ENCODE data around the gene RBM44.
"Not testable (repeated sequence)": the region's sequence is repeated elsewhere in the genome, so short reads cannot be mapped to it uniquely, and the experiment has no call there.

Gene RBM44, protein sequence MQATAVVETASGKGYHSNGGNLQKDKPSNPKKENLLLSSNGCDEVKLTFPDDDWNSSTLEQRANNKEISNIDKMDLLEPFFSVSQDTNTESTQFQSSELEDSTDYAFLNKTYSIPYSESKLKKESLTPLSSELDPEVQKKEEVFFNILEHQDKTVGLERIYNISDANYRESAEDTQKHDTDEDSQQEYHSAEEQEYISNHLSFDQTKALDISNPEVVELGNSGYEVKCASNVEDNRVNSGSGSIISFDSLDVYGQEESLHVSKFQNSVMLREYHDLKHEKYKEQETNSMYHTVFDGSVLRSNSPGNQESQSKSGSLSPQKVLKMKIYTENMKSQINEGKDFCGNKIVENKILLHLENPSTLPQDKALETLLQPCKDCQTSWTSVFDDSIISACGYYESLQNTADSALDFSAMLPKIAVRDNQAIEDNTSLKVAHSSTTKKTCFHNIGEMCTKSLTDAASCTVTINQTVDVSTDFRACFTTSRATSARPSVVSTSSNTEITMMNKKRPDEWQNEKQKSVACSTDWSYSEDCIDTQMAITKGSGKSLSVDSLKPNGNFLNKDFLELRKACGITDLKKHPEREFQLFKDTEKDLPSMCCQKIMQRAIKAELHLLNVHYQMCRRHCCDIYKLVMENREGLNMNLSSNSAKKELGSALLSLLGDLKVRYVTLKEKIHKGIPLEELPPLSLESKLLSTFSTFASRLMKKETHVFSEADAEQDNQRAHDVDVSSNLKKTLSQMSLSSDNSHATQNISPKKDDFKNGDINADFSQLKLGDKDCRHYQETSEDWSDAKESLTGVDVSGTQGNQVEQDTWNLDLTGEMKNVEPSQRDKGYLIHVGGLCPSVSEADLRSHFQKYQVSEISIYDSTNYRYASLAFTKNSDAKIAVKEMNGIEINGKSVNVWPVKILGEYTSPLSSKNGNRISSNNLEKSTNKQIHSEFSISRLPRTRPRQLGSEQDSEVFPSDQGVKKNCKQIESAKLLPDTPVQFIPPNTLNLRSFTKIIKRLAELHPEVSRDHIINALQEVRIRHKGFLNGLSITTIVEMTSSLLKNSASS

DNA sequence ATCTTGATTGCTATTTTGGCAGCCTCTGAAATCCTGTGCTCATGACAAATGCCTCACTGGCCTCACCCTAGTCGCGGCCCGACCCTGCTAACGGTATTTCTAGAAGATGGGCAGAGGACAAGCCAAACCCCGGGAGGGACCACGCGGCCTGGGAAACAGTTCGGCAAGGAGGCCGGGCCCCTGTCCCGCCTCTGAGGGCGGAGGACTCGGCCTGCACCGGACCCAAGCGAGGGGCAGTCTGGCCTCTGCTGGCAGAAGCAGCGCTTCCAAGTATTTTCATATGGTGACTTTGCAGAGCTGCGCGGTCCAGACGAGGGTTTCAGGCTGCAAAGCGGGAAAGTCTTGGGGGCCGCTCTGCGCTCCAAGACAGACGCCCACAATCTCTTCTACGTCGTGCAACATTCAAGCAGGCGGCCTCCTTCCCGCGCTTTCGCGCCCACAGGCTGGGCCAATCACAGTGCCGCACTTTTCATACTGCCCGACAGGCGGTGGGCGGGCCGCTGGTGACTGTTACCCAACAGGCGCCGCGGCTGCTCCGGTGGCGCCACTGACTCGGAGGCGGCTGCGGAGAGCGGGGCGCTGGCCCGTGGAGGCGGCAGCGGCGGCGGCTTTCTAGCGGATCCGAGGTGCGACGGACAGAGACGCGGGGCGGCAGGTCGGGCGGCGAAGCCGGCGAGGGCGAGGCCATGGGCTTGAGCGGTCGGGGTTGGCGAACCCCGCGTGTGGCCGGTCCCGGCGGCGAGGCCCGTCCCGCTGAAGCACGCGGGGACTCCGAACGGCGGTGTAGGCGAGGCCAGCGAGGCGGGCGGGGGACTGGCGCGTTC lies at the start of gene RBM44:
Gene RBM44 (plus strand): TSS at position 544 of the 824 bp plus-strand sequence. CDS start 14,831 bp downstream, outside the sequence.
- no peak for DNase-seq

DNA sequence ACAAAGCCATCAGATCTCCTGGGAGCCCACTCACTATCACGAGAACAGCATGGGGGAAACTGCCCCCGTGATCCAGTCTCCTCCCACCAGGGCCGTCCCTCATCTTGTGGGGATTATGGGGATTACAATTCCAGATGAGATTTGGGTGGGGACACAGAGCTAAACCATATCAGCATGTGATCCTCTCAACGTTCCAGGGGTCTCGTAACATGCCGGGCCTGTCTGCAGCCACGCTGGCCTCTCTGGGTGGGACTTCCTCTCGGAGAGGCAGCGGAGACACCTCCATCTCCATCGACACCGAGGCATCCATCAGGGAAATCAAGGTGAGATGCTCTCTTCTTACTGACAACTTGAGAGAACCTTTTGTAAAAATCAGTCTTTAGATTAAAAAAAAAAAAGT lies 49.6 kb upstream of the RBM44 start:
- DNase-seq: no peak

DNA sequence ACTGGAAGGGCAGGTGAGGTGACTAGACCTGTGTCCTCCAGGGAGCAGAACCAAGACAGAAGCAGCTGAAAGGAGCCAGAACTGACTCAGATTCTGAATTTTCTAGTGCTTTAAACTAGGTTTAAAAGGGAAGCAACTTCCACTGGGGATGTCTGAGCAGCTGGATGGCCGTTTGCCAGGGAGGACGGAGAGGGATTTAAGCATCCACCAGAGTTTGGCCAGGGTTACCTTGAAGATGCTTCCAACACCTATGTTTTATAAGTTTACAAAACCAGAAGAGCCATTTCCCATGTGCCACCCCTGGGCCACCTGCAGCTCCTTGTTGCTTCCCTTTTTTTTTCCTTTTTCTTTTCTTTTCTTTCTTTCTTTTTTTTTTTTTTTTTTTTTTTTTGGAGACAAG lies 48.6 kb upstream of the RBM44 start:
- no peak for DNase-seq

DNA sequence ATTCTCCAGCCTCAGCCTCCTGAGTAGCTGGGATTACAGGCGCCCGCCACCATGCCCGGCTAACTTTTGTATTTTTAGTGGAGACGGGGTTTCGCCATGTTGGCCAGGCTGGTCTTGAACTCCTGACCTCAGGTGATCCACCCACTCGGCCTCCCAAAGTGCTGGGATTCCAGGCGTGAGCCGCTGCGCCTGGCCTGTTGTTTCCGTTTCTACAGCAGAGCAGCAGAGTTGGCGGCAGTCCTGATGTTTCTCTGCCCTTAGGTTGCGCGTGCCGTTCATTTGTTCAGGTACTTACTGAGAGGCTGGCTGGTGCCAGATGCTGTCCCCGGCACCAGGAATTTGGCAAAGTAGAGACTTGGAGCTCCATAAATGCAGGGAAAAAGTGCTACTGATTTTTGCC lies 48.1 kb upstream of the RBM44 start:
- DNase-seq: not testable (repeated sequence)

DNA sequence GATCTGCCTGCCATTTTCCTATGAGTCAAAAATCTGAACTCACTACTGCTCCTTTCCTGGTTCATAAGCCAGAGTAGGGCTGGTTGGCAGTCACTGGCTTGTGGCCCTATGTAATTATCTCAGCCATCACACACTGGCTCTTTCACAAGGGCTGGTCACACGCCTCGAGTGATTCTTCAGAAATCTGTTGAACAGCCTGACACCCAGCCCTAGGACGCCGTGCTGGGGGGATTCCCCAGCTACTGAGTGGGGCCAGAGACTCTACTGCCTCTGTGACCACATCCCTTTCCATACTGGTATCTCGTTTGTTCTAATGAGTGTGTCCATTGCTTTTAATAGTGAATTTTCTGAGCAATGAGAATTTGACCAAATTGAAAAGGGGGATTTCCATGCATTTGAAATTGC lies 45.8 kb upstream of the RBM44 start:
- DNase-seq: no peak

DNA sequence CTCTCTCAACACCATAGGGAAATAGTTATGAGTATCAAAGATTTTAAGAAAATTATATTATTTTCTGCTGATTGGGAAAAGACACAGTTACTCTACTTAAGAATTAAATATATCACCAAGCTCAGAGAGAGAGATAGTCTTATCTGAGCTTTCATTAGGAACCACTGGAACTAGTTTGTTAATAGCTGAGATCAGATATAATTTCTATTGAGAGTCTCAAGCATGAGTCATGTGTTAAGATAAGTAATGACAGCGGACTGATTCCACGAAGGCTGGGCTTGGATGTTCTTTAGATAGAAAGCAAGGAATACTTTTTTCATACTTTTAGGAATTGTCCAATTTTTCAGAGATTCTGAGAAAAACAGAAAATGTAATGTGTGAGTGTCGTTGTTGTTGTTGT lies 44.4 kb upstream of the RBM44 start:
- no peak for DNase-seq

DNA sequence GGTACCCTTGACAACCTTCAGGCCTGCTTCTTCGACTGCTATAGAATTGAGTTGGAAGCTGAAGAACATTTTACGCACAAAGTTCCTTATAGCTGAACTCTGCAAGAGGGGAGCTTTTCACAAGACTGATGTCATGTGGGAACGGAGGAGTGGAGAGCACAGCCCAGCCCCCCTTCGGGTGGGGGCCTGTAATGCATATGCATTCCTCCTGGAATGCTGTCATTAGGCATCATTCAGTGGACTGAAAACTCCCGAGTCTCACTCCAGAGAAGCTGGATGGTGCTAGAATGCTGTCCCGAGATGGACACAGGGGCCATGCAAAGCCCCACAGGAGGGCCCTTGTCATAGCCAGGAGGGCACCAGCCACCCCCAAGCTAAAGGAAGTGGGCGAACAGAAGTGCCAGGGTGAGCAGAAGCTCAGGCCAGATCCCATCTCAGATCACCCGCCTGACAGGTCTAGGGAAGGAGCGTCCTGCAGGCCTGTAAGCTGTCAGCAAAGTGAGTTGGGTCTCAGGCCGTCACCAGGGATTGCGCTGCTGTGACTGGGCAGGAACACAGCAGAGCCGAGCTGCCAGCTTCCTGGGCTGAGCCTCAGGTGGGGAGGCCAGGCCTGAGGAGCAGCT lies 43.8 kb upstream of the RBM44 start:
- DNase-seq: no peak

DNA sequence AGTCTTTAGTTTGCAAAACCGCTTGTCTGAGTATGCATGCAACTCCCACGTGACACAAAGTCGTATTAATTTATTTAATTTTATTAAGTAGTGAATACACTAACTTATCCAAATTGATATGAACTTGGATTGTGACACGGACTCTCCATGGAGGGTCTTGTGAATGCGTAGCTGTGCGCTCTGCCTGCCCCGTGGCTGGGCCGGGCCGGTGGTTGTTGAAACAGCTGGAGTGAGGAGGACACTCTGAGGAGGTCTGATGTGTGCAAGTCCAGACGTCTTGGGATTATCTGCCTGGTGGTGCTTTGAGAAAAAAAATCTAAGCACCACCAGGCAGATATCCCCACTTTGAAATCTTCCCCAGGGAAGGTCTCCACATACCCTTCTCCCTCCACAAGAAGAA lies 41.0 kb upstream of the RBM44 start:
- no peak for DNase-seq

DNA sequence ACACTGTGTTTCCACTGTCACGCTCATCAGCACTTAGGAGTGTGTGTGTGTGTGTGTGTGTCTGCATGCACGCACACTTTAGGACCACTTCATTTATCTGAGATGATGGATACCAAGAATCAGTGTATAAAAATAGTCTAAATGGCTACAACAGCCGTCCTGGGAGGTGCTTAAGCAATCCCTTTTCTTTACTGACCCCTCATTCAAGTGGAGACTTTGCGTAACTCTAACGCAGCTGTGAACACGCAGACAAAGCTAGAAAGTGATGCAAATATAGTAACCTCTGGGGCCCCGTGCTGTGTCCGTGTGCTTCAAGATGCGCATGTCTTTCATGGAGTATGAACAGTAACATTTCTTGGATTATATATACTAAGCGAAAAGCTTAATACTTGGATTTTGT lies 40.4 kb upstream of the RBM44 start:
- no peak for DNase-seq

DNA sequence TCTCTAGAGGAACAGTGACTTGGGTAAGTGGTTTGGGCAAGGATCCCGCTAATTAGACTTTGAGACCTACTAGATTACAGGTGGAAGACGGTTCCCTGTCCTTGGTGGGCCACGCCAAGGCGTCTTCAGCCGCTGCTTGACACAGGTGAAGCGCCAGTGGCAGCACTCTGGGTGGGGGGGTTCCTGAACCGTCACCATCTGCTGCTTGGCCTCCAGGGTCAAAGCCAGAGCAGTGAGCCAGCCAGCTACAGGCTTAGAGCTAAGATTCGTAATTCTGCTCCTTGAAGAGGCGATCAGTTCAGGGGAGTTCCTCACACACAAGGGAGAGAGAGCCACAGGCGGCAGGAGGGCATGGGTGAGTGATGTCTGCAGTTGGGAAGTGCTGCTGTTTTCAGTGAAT lies 39.4 kb upstream of the RBM44 start:
- DNase-seq: no peak

DNA sequence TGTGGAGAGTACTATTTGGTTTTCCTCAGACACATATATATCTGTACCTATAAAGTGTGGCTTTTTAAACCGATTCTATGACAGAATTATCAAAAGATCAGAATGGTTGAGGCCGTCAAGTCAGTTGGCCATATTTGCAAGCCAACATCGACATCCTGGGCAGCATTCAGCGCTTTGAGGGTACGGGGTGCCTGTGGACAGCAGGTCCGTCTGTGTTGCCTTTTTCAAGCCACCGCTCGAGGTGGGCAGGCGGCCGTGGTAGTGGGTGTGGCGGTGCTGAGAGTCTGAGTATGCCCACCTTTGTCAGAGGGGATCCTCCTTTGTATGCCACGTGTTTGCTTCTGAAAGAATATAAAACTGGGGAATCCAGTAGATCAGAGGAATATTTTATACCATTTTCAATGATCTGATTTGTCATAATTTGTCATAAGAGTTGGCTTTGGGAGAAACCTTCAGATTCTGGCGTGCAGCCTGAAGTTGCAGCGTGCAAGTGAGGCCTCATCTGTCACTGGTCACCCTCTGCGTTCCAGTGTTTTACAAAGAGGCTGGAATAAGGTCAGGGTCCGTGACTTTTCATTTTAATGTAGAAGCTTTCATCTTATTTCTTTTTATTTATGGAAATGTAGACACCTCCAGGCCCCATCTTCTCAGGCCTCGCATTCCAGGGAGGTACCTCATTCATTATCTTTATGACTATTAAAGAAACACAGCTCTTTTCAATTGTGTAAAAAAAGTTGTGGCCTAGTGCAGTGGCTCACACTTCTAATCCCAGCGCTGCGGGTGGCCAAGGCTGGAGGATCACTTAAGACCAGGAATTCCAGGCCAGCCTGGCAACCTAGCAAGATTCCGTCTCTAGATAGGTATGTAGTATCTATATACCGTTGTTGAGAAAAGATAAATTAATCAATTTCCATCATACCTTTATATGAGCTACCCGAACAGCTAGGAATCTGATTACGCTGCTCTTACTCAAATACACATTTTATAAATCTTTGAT lies 37.8 kb upstream of the RBM44 start:
- no peak for DNase-seq

DNA sequence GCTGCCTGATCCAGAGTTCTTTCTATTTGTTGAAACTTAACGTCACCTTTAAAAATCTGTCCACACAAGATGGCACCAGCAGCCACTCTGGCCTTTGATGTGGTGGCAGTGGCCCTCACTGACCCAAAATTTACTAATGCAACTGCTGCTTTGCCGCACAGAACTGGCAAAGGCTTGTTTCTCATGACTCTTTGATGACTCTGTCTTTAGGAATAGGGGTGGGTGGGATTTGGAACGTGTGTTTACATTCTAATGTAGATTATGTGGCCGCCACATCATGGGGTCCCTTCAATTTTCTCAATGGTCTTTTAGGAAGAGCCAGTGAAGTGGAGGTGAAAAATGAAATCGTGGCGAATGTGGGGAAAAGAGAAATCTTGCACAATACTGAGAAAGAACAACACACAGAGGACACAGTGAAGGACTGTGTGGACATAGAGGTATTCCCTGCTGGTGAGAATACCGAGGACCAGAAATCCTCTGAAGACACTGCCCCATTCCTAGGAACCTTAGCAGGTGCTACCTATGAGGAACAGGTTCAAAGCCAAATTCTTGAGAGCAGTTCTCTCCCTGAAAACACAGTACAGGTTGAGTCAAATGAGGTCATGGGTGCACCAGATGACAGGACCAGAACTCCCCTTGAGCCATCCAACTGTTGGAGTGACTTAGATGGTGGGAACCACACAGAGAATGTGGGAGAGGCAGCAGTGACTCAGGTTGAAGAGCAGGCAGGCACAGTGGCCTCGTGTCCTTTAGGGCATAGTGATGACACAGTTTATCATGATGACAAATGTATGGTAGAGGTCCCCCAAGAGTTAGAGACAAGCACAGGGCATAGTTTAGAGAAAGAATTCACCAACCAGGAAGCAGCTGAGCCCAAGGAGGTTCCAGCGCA lies 36.0 kb upstream of the RBM44 start:
- DNase-seq: not testable (repeated sequence)

DNA sequence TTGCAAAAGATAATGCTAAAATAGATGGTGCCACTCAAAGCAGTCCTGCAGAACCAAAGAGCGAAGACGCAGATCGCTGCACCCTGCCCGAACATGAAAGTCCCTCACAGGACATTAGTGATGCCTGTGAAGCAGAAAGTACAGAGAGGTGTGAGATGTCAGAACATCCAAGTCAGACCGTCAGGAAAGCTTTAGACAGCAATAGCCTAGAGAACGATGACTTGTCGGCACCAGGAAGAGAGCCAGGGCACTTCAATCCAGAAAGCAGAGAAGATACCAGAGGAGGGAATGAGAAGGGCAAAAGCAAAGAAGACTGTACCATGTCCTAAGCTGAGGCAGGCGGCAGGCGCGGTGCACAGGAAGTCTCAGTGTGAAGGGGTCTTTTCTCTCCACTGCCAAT lies 34.8 kb upstream of the RBM44 start:
- DNase-seq: no peak

DNA sequence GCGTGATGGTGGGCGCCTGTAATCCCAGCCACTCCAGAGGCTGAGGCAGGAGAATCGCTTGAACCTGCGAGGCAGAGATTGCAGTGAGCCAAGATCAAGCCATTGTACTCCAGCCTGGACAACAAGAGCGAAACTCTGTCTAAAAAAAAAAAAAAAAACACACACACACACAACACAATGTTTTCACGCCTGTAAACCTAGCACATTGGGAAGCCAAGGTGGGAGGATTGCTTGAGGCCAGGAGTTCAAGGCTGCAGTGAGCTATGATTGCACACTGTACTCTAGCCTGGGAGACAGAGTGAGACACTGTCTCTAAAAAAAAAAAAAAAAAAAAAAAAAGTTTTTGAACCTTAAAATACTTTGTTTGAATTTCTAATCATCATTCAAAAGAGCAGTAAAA lies 33.5 kb upstream of the RBM44 start:
- DNase-seq: not testable (repeated sequence)

DNA sequence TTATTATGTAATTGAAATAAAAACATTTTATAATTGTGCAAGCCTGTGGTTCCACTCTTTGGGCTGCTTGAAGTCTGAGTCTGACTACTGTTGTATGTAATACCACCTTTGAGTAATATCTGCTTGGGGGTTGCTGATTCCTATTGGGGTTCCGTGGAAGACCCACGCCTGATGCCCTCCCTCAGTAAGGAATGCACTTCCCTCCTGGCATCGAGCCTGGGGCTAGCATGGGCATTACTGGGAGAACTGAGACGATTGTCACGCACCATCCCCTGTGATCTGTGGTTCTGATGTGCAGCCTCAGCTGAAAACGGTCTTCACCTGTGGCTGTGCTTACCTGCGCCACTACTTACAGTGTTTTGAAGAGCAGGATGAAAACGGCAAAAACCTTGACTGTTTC lies 32.7 kb upstream of the RBM44 start:
- no peak for DNase-seq

DNA sequence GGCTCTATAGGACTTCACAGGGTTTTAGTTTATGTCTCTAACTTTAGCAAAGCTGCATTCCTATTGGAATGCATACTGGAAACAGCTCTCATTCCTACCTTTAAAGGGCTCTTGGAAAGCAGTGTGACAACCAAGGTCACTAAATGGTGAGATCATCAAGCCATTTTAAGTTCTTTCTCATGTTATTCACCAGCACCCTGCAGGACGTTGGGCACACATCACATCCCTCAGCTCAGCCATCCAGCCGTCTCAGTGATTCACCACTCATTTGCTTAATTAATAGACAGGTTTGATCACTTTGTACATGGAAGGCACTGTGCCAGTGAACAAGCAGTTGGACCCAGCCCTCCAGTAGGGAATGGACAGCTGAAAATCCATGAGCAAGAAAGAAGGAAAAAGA lies 32.2 kb upstream of the RBM44 start:
- no peak for DNase-seq

DNA sequence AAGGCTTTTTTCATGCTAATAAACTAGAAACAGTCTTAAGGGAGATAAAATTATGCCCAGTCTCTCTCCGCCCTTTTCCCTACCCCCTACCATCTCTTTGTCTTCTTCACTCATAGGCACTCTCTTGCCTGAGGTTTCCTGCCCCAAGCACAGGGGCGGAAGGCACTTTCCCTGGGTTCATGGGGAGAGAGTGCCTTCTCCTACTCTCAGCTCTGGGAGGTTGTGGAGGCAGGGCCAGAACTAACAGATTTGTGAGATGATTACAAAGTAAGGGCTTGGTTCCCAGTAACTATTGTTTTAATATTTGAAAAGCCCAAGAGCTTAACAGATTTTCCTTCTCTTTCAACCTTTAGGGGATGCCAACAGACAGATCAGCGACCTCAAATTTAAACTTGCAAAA lies 26.1 kb upstream of the RBM44 start:
- DNase-seq: no peak

DNA sequence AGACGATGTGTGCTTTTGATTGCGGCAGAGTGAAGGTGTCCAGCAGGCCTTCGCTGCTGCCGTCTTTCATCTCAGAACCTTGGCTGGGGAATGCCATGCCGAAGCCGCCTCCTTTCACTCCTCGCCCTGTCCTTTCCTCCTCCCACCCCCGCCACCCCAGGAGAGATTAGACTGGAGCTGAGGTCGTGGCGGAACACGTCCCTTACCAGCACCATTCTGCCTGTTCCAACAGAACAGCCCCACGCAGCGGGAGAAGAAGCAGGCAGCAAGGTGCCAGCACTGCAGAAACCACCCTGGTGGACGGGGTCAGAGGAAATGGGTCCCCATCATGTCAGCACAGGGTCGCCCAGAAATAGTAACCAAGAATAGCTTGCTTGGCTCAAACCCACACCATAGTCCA lies 24.8 kb upstream of the RBM44 start:
- no peak for DNase-seq

DNA sequence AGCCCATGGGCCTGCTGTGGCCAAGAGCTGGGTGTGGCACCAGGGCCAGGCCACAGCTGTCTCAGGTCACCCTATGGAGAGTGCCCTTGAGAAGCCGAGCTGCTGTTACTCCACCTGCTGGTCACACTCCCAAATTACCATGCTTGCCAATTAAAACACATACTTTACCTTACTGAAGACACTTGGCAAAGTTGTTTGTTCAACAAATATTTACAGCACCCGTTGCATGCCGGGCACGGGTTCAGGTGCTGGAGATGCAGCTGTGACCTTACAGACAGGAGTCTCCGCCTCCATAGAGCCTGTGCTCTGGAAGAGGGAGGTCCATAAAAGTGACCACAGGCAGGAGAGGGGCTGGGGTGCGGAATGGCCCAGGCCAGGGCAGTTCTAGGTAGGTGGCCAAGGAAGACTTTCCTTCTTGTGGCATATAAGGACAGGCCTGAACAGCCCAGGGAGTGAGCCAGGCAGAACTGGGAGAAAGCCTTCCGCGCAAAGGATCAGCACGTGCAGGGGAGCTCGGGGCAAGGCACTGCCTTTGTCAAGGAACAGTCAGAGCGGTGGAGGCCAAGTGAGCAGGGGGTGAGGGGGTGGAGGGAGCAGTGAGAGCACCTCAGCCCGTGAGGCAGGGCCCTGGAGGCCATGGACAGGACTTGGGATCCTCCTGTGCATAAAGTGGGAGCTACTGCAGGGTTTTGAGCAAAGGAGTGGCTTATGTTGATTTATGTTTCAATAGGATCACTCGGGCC lies 23.6 kb upstream of the RBM44 start:
- no peak for DNase-seq
